Sciatic nerve (tissue), 2 donors: Measurements from ENCODE around the gene AHDC1. TPM values are rescaled to one million over a fixed set of nuclear protein-coding genes. Genes with fewer than 3 reads are reported as not detected.

Experiments
- ATAC-seq: fragments of 200-7000 bp; cut with Tn5 transposase; one replicate; pipeline ENCODE4 v1.9.1; 2020; ENCODE audit warnings: mild to moderate bottlenecking, moderate library complexity
- DNase-seq: peaks from one replicate; pipeline ENCODE4 v3.0.0-alpha.2; 2020; ENCODE audit warnings: low spot score
- intact Hi-C: fragments of 100-400 bp; cut with DNase I; formaldehyde crosslinking; loops from one replicate; pipeline ENCODE4 v1.14.2; 2022
- total RNA-seq: library from RNA; stranded (reverse); fragmentation: NEBNext Ultra II Directional; extraction: Animal tissue kit (Norgen Biotek cat#: 25700); gene quantifications from one replicate; pipeline ENCODE4 v1.2.1, GENCODE V29; 2021
- donor health status: DM: no; HTN: no; CAD: no.
- donor health status: DM: no; HTN: no; CAD: no.

Gene AHDC1
- total RNA-seq, 1 donor from 2014 or later = 61.9 TPM

DNA sequence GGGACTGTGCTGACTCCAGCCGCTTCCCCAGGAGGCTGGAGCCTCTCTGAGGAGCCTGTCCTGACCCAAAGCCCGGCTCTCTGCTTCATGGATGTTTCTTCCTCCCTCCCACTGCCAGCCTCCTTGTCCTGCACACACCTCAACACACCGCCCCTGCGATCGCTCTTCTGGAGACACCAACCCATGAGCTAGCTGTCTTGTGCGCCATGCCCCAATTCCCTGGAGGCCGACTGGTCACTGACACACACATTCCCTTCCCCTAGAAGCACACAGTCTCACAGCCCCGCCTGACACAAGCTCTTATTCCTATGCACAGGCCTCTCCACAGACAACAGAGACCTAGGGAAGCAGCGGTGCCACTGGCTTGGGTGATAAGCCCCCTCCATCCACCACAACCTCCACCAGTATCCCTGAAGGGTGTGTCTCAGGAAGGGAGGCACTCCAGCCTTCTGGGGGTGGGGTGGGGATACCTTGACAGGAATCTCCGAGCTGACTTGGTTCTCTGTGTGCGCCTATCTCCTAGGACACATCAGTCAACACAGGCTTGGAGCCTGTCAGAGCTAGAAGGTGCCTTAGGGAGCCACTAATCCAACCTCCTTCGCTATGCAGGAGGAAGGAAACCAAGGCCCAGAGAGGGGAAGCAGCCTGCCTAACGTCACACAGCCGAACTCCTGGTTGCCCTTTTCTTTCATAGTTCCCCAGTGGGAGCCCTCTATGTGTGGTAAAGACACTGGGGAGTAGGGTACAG lies 31.1 kb downstream of the AHDC1 start:
- ATAC-seq = no peak
- intact Hi-C loops = no loop called here
- DNase-seq = peak; percentile 63

DNA sequence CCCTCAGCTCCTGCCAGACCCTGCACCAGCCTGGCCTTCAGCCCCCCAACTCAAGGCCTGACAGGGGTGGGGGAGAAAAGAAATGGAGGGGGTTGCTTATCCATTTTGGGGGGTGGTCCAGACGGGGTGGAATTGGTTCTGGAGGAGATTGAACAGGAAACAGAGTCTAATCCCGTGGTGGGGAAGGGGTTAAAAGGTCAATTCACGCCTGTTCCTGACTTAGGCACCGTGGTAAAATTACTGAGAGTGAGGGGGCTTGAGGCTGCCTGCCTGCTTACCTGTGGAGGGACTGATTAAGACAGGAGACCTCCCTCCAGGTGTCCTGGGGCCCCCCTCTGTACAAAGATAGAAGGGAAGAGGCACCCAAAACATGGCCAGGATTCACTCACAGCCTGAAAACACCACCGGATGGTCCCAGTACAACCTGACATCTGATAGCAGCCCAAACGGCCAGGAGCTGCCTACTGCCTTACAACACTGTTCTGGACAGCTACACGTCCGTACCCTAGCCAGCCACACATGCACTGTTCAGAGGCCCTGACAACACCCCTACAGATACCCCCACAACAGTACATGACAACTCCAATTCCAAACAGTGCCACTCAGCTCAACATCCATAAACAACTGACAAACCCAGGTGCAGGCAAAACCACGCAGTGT lies 31.8 kb downstream of the AHDC1 start:
- ATAC-seq (no peak), DNase-seq (peak; percentile 64)
- intact Hi-C loops = no loop called here

DNA sequence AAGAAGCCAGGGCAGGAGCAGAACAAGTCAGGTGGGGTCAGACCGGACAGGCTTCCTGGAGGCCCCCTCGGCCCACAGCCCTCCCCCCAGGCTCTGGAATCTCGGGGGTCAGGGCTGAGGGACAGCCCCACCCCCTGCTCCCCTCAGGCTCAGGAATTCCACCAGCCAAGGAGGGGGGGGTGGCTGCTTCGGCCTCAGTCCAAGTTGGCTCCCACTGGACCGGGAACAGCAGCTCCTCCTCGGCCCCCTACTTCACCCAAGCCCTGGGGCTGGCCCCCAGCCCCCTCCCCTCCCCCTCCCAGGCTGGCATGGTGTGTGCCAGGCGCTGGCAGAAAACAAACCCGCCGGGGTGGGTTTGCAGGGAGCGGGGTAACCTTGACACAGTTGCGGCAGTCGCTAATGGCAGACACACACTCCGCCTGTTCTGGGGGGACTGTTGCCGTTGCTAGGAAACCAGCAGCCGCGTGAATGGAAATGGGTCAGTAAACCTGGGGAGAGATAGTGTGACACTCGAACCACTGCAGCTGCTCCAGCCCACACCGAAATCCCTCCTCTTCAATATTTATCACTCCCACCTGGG lies 32.4 kb downstream of the AHDC1 start:
- intact Hi-C loops = no loop called here
- ATAC-seq (no peak), DNase-seq (peak; percentile 69)

DNA sequence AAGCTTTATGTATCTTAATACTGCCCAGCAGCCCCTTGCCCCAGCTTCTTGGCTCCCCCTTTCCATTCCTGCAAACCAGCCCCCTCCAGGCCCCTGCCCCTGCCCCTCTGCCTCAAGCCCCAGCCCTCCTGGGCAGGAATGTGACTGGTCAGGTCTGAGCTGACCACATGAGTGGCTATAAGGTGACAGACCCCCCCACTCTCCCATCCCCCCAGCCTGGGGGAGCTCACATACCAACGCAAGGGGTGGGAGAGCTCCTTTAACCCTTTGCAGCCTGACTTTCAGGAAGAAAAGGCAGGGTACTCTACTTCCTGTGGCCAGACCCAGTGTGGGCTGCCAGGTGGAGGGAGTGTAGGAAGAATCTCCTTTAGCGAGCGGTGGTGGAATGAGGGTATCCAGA lies 33.2 kb downstream of the AHDC1 start:
- ATAC-seq (no peak), DNase-seq (no peak)
- intact Hi-C loops = no loop called here

DNA sequence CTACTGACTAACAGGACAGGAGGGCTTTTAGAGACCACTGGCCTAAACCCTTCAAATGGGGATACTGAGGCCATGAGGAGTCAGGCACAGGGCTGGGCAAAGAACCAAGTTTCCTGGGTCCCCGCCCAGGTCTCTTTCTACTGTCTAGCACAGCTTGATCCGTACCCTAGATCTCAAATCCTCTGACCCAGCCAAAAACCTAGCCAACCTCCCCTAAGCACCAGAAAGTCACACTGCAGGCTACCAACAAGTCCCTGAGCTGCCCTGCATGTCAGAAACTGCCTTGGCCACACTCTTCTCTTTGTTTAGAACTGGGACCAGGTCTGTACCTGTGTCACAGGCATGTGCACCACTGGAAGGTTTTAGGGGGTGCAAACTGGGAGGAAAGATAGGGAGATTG lies 33.6 kb downstream of the AHDC1 start:
- no peak for DNase-seq
- intact Hi-C loops = no loop called here
- ATAC-seq = no peak

DNA sequence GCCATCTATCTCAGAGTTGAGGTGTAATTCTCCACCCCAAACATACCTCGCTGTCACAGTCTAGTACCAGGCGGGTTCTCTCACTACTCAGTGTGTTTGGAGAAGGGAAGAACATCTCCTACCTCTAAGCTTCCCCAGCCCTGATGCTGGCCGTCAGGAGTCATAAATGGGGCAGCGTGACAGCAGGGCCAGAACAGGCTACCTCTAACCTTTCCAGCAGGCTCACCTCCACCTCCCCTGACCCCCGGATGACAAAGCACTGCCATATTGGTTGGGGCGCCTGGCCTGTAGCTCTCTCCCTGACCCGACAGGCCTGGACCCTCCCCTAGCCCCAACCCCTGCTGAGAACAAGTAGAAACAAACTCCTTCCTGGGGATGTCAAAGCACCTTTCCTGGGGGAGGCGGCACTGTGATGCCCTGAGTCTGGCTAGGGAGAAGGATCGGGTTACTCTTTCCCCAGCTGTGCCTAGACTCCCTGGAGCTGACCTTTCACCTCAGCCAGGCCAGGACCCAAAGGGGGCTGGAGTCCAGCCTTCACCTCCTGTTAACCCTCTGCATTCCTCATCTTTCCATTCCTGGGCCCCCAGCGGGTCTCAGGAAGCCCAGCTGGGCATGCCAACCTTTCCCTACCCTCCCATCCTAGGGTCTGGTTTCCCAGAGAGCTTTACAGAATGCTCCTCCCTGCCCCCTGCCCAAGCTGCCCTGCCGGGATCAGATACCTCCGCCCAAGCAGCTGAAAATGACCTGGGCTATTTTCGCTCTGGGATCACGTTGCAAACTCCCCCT lies 34.2 kb downstream of the AHDC1 start:
- ATAC-seq (no peak), DNase-seq (no peak)
- intact Hi-C loops = loop anchor here (5.0 kb wide), 1 partner anchor 33 kb away; the partner anchor contains the start of gene AHDC1

DNA sequence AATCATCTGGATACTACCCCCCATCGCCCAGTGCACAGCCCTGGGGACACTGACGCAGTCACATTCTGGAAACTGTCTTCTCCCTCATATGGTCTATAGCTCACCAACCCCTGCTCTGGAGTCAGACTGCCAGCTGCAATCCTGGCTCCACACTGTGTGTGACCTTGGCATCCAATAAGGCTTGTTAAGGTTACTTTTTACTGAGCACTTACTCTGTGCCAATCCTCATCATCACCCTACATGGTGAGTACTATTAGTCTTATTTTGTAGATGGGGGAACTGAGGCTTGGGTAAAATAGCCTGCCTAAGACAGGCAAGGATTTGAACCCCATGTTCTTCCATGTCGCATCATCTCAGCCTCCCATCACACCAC lies 34.9 kb downstream of the AHDC1 start:
- intact Hi-C loops = loop anchor here (5.0 kb wide), 1 partner anchor 33 kb away; the partner anchor contains the start of gene AHDC1
- ATAC-seq (peak; percentile 12), DNase-seq (no peak)

DNA sequence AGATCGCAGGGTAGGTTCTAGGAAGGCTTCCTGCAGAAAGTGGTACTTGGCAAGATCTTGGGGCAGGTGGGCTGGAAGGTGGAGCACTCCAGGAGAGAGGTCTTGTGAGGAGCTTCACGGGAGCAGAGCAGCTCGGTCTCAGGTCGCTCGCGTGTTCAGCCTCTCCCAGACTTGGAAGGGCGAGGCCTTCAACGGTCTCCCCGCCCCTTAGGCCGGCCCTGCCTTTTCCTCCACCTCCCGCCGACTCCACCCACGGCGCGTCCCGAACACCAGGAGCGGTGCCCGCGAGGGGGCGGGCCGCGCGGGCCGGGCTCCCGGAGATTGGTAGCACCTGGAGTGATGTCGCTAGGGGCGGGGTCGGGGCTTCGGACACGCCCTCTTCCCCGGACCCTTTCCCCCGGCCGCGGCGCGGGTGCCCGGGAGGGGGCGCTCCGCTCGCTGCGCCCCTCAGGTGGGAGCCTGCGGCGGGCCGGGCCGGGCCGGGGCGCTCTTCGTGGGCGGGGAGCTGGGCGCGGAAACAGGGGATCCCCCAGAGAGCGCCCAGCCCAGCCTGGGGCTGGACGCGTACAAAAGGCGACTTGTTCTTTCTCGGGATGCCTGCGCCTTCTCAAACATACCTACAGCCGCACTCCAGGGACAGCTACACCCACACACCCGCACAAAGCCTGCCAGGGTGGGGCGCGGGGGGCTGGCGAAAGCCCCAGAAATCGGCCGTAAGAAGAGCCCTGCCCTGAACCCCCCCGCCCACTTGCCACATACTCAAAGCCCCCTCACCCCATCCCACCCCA lies 35.5 kb downstream of the AHDC1 start:
- intact Hi-C loops = loop anchor here (5.0 kb wide), 1 partner anchor 34 kb away; the partner anchor contains the start of gene AHDC1
- DNase-seq (peak; percentile 95), ATAC-seq (peak; percentile 81)

DNA sequence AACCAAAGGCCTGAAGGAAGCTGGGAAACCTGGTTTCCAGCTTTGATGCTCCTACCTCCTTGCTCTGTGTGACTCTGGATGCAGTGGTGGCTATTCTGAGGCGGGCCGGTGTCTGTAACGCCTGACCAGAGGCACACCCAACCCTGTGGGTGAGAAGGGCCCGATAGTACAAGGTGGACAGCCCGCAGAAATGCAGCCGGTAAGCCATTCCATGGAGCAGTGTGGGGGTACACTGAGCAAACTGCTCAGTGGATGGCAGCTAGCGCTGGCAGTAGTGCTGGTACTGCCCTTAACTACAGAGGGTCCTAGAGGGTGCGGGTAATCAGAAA lies 36.0 kb downstream of the AHDC1 start:
- ATAC-seq = peak; percentile 1
- no peak for DNase-seq
- intact Hi-C loops = loop anchor here (5.0 kb wide), 1 partner anchor 34 kb away; the partner anchor contains the start of gene AHDC1

DNA sequence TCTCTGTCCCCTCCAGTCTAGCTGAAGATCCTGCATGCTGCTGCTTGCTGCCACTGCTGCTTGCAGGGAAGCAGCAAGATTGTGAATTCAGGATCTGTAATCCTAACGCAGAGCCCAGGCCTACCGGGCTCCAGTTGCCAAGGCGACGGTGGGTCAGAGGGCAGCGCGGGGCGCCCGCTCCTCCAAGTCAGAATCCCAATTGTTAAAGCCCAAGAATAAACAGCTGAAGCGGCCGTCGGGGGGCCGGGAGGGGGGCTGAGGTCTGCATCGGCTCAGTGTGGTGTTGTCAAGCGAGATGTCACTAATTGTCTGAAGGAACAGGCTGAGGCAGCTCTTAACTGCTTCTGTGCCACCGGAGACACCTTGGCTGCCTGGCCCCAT lies 36.8 kb downstream of the AHDC1 start:
- intact Hi-C loops = loop anchor here (5.0 kb wide), 1 partner anchor 35 kb away; the partner anchor contains the start of gene AHDC1
- no peak for DNase-seq
- ATAC-seq = no peak

DNA sequence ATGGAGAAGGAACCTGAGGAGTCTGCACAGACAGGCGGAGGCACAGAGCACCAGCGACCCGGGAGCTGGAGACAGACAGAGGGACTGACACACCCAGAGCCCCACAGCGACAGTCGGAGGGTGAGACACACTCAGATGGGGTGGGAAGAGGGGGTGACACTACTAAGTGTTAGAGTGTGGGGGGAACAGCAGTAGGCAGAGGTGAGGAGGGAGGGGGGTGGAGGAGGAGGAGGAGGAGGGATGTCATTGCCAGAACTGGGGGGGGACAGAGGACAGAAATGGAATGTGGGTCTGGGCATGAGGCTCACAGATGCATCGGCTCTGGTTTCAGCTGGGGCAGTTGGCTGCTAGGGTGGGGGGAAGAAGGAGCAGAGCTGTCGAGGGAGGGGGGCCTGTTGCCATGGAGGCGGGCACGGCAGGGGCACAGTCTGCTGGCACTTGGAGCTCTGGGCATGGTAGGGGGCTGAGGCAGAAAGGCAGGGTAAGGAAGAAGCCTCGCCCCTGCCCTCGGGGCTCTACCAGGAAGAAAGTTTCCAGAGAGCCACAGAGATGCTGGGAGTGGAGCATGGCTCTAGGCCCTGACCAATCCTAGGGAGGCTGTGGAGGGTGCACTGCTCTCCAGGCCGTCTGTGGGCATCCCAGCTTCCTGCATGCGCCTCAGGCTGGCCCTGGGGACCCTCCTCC lies 37.3 kb downstream of the AHDC1 start:
- DNase-seq (no peak), ATAC-seq (no peak)
- intact Hi-C loops = loop anchor here (5.0 kb wide), 1 partner anchor 36 kb away; the partner anchor contains the start of gene AHDC1

DNA sequence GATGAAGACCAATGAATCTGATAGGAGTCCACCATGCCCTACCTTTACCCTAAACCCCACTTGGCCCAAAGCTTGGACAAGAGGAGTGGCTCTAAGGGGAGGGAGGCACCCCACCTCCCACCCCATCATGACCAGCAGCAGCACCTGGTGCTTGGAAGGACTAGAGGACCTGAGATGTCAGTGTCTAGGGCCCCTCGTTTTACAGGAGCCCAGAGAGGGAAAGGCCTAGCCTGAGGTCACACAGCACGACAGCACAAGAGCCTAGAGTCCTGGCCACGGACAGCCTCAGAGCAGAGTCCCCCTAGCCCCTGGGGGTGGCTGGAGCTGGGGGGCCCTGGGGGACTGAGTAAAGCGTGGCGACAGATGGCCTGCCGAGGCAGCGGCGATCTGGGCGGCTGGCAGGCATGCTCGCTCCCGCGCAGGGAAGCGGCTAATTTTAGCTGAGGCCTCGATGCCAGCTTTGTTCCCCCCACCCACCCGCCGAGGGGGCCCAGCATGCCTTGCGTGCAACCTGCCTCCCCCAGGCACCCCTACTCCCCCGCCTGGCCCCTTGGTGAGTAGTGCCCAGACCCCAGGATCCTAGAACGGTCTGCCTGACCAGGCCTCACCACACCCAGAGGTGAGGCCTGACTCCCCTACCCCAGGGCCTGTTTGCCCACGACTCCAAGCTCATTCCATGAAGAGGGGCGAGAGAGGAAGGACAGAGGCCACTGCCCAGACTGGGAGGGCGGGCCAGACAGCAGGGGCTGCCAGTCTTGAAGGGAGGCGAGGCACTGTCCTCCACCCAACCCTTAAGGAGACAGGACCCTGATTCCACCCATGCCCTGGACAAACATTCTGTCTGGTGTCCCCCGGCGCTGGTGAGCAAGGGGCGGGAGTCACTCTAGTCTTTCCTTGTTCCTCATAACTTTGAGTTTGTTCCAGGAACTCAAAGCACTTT lies 39.0 kb downstream of the AHDC1 start:
- DNase-seq = no peak
- no peak for ATAC-seq
- intact Hi-C loops = loop anchor here (5.0 kb wide), 1 partner anchor 37 kb away; the partner anchor contains the start of gene AHDC1

DNA sequence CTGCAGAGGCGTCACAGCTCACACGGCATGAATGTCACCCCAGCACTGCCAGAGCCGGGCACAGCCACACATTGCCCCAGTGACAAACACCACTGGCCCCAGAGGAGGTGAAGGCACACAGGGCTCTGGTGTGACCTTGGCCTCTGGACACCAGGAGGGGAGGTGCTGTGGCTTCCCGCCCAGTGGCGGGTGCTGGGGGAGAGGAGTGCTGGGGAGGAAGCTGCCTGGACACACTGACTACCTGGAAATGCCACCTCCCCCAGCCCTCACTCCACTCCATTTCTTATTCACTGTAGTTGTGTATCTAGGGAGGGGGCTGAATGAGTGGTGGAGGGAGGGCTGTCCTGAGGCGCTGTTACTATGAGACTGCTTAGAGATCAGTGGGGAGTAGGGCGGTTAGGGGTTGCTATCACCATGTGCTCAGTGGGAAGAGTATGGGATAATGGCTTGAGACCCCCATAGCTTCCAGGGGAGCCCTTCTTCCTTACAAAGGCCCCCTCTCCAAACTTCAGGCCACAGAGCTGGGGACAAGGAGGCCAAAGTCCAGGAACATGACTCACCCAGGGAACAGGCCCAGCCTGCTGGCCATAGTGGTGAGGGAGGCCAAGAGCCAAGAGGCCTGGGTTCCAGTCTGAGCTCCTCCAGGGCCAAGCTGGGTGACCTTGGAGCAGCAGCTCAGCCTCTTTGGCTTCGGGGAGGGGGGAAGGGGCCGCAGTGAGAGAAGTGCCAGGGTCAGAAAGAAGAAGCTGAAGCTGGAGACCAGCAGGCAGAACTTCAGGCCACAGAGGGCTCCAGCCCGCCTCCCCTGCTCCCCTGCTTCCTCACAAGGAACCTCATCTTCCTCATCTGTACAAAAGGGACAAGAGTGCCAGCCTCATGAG lies 40.1 kb downstream of the AHDC1 start:
- intact Hi-C loops = no loop called here
- DNase-seq (no peak), ATAC-seq (peak; percentile 17)

DNA sequence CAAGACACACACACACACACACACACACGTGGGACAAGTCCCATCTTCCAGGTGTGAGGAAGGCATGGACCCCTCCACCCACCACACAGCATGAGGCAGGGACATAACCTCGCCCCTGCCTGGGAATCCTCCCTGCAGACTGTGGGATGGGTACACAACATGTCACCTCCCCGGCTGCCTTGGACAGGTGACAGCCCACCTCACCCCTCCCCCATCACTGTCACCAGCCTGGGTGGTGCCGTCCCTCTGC lies 40.7 kb downstream of the AHDC1 start:
- no peak for ATAC-seq
- no peak for DNase-seq
- intact Hi-C loops = no loop called here

DNA sequence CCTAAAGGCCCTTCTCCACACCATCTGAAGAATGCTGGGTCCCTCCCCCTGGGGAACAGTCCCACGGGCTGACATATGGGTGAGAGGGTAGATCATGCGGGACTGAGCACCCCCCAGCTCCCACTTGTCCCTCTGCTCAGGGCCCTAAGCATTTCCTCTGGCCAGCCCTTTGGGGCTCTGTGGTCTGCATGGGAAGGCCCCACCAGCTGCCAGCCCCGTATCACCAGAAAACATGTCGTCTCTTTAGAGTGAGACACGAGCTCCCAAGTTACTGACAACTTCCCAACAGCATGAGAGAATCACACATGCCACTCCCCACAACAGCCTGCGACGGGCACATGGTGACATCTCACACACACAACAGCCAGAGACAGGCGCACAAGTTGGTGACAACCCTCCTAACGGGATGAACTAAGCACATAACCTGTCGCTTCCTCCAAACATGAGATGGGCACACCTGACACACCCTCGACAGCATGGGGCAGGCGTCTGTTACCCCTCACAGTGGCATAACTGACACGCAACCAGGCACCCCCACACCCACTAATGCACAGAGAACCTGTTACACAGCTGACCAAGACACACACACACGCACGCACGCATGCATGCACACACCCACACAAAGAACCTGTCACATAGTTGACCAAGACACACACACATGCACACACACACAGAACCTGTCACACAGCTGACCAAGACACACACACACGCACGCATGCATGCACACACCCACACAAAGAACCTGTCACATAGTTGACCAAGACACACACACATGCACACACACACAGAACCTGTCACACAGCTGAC lies 41.2 kb downstream of the AHDC1 start:
- intact Hi-C loops = no loop called here
- ATAC-seq (no peak), DNase-seq (peak; percentile 57)

DNA sequence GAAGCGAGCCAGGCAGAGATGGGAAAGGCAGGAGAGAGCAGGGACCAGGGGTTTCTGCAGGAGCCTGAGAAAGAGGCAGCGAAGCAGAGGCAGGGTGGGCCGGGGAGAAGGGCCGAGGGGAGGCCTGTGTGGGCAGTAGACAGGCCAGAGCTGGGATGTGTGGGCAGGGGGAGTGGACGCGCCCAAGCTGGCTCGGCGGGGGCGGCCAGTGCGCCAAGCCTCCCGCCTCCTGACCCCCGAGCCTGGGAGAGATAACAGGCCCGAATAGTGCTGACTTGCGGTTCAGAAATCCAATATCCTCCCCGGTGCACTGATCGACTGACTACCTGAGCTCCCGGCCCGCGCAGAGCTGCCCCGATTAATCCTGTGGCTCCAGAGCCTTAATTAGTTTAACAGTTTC lies 41.9 kb downstream of the AHDC1 start:
- peak; percentile 57 for DNase-seq
- intact Hi-C loops = no loop called here
- ATAC-seq = no peak
